Stimulated activated CD8-positive, alpha-beta memory T cell treated with anti-CD3 and anti-CD28 coated beads, Interleukin-12 subunit alpha, Interleukin-12 subunit beta, amount 100 ng/mL, for 1 hour (primary cell): ENCODE results near the gene TTLL12.

Experiments
- DNase-seq: peaks from one replicate; pipeline ENCODE4 v3.0.0-alpha.2; 2020; ENCODE audit warnings: low read depth

TTLL12 gene

GRCh38 chr22:43127166-43127908 is 59.6 kb downstream of the TTLL12 start:
- DNase-seq: no peak

- DNase-seq: no peak
Measured at GRCh38 chr22:43126501-43127165, 60.3 kb downstream of the TTLL12 start.

- DNase-seq: no peak
Measured at GRCh38 chr22:43118953-43119458, 67.9 kb downstream of the TTLL12 start.

GRCh38 chr22:43118024-43118849 is 68.7 kb downstream of the TTLL12 start:
- DNase-seq: no peak

GRCh38 chr22:43116932-43117331 is 70.0 kb downstream of the TTLL12 start:
- no peak for DNase-seq
